Activated CD8-positive, alpha-beta memory T cell treated with anti-CD3 and anti-CD28 coated beads for 36 hours (primary cell): Measurements from ENCODE around the gene PRDM9. TPM values are rescaled to one million over a fixed set of nuclear protein-coding genes. Genes with fewer than 3 reads are reported as not detected.
"Not testable (repeated sequence)": the region's sequence is repeated elsewhere in the genome, so short reads cannot be mapped to it uniquely, and the experiment has no call there.

ENCODE experiments used
- CTCF ChIA-PET: fragments of 350-600 bp; sonication (Branson Sonifier 250); formaldehyde crosslinking; loops from one replicate; lab custom pipeline; 2021; ENCODE audit warnings: antibody characterized with exemption; lab: Charles Lee
- POLR2A ChIA-PET: fragments of 350-600 bp; sonication (Branson Sonifier 250); formaldehyde crosslinking; loops from one replicate; lab custom pipeline; 2021; ENCODE audit warnings: antibody characterized with exemption; lab: Charles Lee
- total RNA-seq, 2 experiments: library from RNA; stranded (reverse); gene quantifications; one replicate each; pipeline ENCODE4 v1.2.3, GENCODE V29; 2021

PRDM9 gene
- not detected for total RNA-seq

- POLR2A ChIA-PET: no interaction called here
- CTCF ChIA-PET: no interaction called here
These were observed at the start of gene PRDM9 for GRCh38 chr5:23507278-23507685. Gene PRDM9, plus strand, starts transcription at chr5:23507609. Its CDS starts 1,425 bp downstream, at chr5:23509034.

- CTCF ChIA-PET: no interaction called here
These were observed 49.6 kb upstream of the PRDM9 start for GRCh38 chr5:23457780-23458179.

GRCh38 chr5:23459214-23459613, 48.2 kb upstream of the PRDM9 start:
- ChIA-PET CTCF (no interaction called here), POLR2A (no interaction called here)

More at GRCh38 chr5:23457780-23458179, 49.6 kb upstream of the PRDM9 start:
- POLR2A ChIA-PET: no interaction called here

GRCh38 chr5:23461576-23461975, 45.8 kb upstream of the PRDM9 start:
- ChIA-PET CTCF (no interaction called here), POLR2A (no interaction called here)

GRCh38 chr5:23466401-23466912, 41.0 kb upstream of the PRDM9 start:
- POLR2A ChIA-PET: no interaction called here
- CTCF ChIA-PET: no interaction called here

GRCh38 chr5:23468658-23469057, 38.8 kb upstream of the PRDM9 start:
- CTCF ChIA-PET: no interaction called here
- POLR2A ChIA-PET: no interaction called here

- POLR2A ChIA-PET: no interaction called here
- CTCF ChIA-PET: no interaction called here
These were observed 33.5 kb upstream of the PRDM9 start for GRCh38 chr5:23473915-23474314.

GRCh38 chr5:23474315-23474714, 33.1 kb upstream of the PRDM9 start:
- ChIA-PET POLR2A (no interaction called here), CTCF (no interaction called here)

GRCh38 chr5:23476580-23476979, 30.8 kb upstream of the PRDM9 start:
- CTCF ChIA-PET: no interaction called here

GRCh38 chr5:23482642-23483041, 24.8 kb upstream of the PRDM9 start:
- ChIA-PET POLR2A (no interaction called here), CTCF (no interaction called here)

More at GRCh38 chr5:23476580-23476979, 30.8 kb upstream of the PRDM9 start:
- POLR2A ChIA-PET: no interaction called here

- CTCF ChIA-PET: no interaction called here
- POLR2A ChIA-PET: no interaction called here
These were observed 24.3 kb upstream of the PRDM9 start for GRCh38 chr5:23483090-23483489.

- CTCF ChIA-PET: no interaction called here
- POLR2A ChIA-PET: no interaction called here
These were observed 23.3 kb upstream of the PRDM9 start for GRCh38 chr5:23484096-23484495.

- CTCF ChIA-PET, POLR2A ChIA-PET: not testable (repeated sequence)
These were observed 21.2 kb upstream of the PRDM9 start for GRCh38 chr5:23486227-23486626.

- CTCF ChIA-PET: no interaction called here
- POLR2A ChIA-PET: no interaction called here
These were observed 16.4 kb upstream of the PRDM9 start for GRCh38 chr5:23490993-23491392.

GRCh38 chr5:23494558-23494957, 12.9 kb upstream of the PRDM9 start:
- ChIA-PET CTCF (no interaction called here), POLR2A (no interaction called here)

- CTCF ChIA-PET: no interaction called here
These were observed 10.8 kb upstream of the PRDM9 start for GRCh38 chr5:23496576-23496975.

GRCh38 chr5:23506329-23507236, 826 bp upstream of the PRDM9 start:
- ChIA-PET CTCF (no interaction called here), POLR2A (no interaction called here)

More at GRCh38 chr5:23496576-23496975, 10.8 kb upstream of the PRDM9 start:
- POLR2A ChIA-PET: no interaction called here

GRCh38 chr5:23510434-23510833, 3.0 kb downstream of the PRDM9 start:
- CTCF ChIA-PET, POLR2A ChIA-PET: not testable (repeated sequence)

- CTCF ChIA-PET: no interaction called here
- POLR2A ChIA-PET: no interaction called here
These were observed 15.1 kb downstream of the PRDM9 start for GRCh38 chr5:23522553-23522952.

- POLR2A ChIA-PET: no interaction called here
- CTCF ChIA-PET: no interaction called here
These were observed 15.6 kb downstream of the PRDM9 start for GRCh38 chr5:23523031-23523430.

GRCh38 chr5:23523998-23524397, 16.6 kb downstream of the PRDM9 start:
- ChIA-PET POLR2A (no interaction called here), CTCF (no interaction called here)
